Ishikawa (cell line): ENCODE data around the gene NDUFA7.

Experiments used
- CREB1 ChIP-seq: IDR thresholded peaks from 2 replicates; pipeline ENCODE4 v1.6.1; 2012; ENCODE audit warnings: low read depth
- EGR1 ChIP-seq: IDR thresholded peaks from 2 replicates; pipeline ENCODE4 v1.6.1; 2012
- EP300 ChIP-seq: IDR thresholded peaks from 2 replicates; pipeline ENCODE4 v1.6.1; 2012; ENCODE audit warnings: borderline replicate concordance
- NFIC ChIP-seq: IDR thresholded peaks from 2 replicates; pipeline ENCODE4 v1.6.1; 2012
- RAD21 ChIP-seq: IDR thresholded peaks from 2 replicates; pipeline ENCODE4 v1.6.1; 2012; ENCODE audit warnings: low read depth
- REST ChIP-seq: IDR thresholded peaks from 2 replicates; pipeline ENCODE4 v1.6.1; 2012; ENCODE audit warnings: low read depth, mild to moderate bottlenecking
- TAF1 ChIP-seq: IDR thresholded peaks from 2 replicates; pipeline ENCODE4 v1.6.1; 2012; ENCODE audit warnings: low read depth, mild to moderate bottlenecking
- TCF12 ChIP-seq: IDR thresholded peaks from 2 replicates; pipeline ENCODE4 v1.6.1; 2012; ENCODE audit warnings: low read depth
- USF1 ChIP-seq: IDR thresholded peaks from 2 replicates; pipeline ENCODE4 v1.6.1; 2012
- YY1 ChIP-seq: IDR thresholded peaks from 2 replicates; pipeline ENCODE4 v1.6.1; 2012; ENCODE audit warnings: low read depth
- TF ChIP-seq, protein P1 (sequence below): IDR thresholded peaks from 2 replicates; pipeline ENCODE4 v1.6.1; 2012

- no peak for TF ChIP-seq EP300
- TF ChIP-seq NFIC, result no peak
- TF ChIP-seq REST, result no peak
- TF ChIP-seq EGR1, result no peak
- TF ChIP-seq CREB1, result no peak
- no peak for TF ChIP-seq USF1
- TF ChIP-seq, protein P1, sequence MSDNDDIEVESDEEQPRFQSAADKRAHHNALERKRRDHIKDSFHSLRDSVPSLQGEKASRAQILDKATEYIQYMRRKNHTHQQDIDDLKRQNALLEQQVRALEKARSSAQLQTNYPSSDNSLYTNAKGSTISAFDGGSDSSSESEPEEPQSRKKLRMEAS, result no peak
- no peak for TF ChIP-seq TAF1
- TF ChIP-seq YY1, result no peak
- TF ChIP-seq TCF12, result no peak
- no peak for TF ChIP-seq RAD21
These were observed 45.0 kb upstream of the NDUFA7 start for GRCh38 chr19:8366121-8366581.
